ENCODE data around the gene RNF187.

Gene RNF187

DNA sequence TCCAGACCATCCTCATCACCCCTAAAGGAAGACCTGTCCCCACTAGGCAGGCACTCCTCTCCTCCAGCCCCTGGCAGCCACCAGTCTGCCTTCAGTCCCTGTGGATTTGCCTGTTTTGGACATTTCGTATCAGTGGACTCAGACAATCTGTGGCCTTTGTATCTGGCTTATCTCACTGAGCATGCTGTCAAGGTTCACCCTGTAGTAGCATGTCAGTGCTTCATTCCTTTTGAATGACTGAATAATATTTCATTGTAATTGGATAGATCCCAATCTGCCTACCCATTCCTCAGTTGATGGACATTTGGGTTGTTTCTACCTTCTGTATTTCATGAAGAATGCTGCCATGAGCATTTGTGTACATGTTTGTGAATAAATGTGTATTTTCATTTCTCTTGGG lies 32.9 kb upstream of the RNF187 start:
- TF ChIP-seq EZH2 (IDR thresholded peaks at IDR 0.05; ENCODE audit: borderline replicate concordance, low read depth, low read length, severe bottlenecking) (no peak), CTCF (IDR thresholded peaks at IDR 0.05; ENCODE audit: borderline replicate concordance, extremely low read depth, low read length, poor library complexity, severe bottlenecking) (no peak)
- Histone ChIP-seq H2AFZ (ENCODE audit: low read depth, low read length) (no peak overlapping the region), H3K36me3 (ENCODE audit: insufficient read depth, low read length) (no peaks in the 10 kb centered on the region), H3K9me3 (ENCODE audit: insufficient read depth, low read length, severe bottlenecking) (no peaks in the 10 kb centered on the region), H3K79me2 (ENCODE audit: insufficient read depth, low read length) (no peaks in the 10 kb centered on the region), H3K27ac (ENCODE audit: low read length) (no peak overlapping the region), H3K27me3 (ENCODE audit: insufficient read depth, low read length, poor library complexity) (no peaks in the 10 kb centered on the region), H3K4me2 (ENCODE audit: insufficient read depth, low read length) (no peak overlapping the region), H4K20me1 (ENCODE audit: insufficient read depth, low read length) (no peaks in the 10 kb centered on the region), H3K9ac (ENCODE audit: low read depth, low read length) (no peak overlapping the region), H3K4me3 (ENCODE audit: low read depth in 1 of 2, low read length in 2 of 2) (no peak overlapping the region), H3K4me1 (ENCODE audit: insufficient read depth, low read length) (no peaks in the 10 kb centered on the region)
- no peak for DNase-seq
- no peak for ATAC-seq (ENCODE audit: insufficient read depth, low read depth)

DNA sequence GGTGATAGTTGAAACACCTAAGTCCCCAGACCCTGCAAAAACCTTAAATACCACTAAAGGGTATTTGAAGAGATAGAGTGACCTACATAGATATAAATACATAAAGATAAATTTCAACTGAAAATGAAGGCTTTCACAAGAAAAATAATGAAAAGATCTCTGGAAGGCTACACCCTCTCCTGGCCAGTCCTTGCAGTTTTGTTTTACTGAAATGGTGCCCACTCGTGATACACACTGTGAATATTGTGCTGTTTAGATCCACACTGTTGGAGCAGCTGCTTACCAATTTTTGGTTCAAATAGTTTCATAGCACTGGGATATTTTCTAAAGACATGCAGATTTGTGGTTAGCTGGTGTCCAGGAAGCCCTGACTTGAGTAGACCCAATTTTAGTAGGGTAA lies 31.5 kb upstream of the RNF187 start:
- no peaks in the 10 kb centered on the region for H3K9me3 ChIP-seq (ENCODE audit: insufficient read depth, low read length, severe bottlenecking)
- H3K4me2 ChIP-seq (ENCODE audit: insufficient read depth, low read length): no peak overlapping the region
- H4K20me1 ChIP-seq (ENCODE audit: insufficient read depth, low read length): no peaks in the 10 kb centered on the region
- H3K27me3 ChIP-seq (ENCODE audit: insufficient read depth, low read length, poor library complexity): no peaks in the 10 kb centered on the region
- H3K27ac ChIP-seq (ENCODE audit: low read length): no peak overlapping the region
- H3K4me1 ChIP-seq (ENCODE audit: insufficient read depth, low read length): no peaks in the 10 kb centered on the region
- TF ChIP-seq CTCF (IDR thresholded peaks at IDR 0.05; ENCODE audit: borderline replicate concordance, extremely low read depth, low read length, poor library complexity, severe bottlenecking) (peak; percentile 5), EZH2 (IDR thresholded peaks at IDR 0.05; ENCODE audit: borderline replicate concordance, low read depth, low read length, severe bottlenecking) (no peak)
- no peaks in the 10 kb centered on the region for H3K79me2 ChIP-seq (ENCODE audit: insufficient read depth, low read length)
- ATAC-seq (ENCODE audit: insufficient read depth, low read depth) (no peak), DNase-seq (no peak)
- no peak overlapping the region for H2AFZ ChIP-seq (ENCODE audit: low read depth, low read length)
- no peak overlapping the region for H3K9ac ChIP-seq (ENCODE audit: low read depth, low read length)
- H3K36me3 ChIP-seq (ENCODE audit: insufficient read depth, low read length): no peaks in the 10 kb centered on the region
- H3K4me3 ChIP-seq (ENCODE audit: low read depth in 1 of 2, low read length in 2 of 2): no peak overlapping the region

DNA sequence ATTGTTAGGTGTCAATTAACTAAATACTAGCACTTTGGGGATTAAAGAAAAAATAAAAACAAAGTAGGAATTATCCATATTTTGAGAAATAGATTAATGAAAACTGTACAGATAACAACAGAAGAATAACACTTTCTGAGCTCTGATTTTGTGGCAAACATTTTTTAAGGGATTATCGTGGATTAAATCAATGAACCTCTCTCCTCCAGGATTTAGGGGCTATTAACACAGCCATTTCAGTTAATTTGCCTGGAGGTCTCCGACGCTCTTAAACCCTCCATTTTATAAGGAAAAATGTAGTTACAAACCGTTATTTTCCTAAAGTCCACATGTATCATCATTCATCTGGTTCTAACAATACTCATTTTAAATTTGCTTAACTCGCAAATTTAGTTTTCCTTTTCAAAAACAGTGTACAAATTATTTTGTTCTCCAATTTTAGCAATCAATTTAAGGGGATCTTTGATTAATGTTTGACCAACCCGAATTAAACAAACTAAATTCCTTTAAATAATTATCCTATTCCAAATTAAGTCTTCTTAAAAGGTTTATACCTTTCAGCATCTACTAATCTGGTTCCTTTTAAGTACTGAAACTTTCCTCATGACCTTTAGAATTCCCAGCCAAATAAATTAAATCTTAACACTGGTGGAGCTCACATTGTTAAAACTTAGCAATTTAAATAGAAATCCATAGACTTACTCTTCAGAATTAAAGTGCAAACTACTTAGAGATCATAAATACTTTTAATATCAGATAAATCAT lies 30.7 kb upstream of the RNF187 start:
- no peaks in the 10 kb centered on the region for H3K9me3 ChIP-seq (ENCODE audit: insufficient read depth, low read length, severe bottlenecking)
- H3K27me3 ChIP-seq (ENCODE audit: insufficient read depth, low read length, poor library complexity): peaks cover 1% of the 10 kb centered on the region
- no peaks in the 10 kb centered on the region for H3K4me1 ChIP-seq (ENCODE audit: insufficient read depth, low read length)
- no peak overlapping the region for H2AFZ ChIP-seq (ENCODE audit: low read depth, low read length)
- H3K27ac ChIP-seq (ENCODE audit: low read length): no peak overlapping the region
- H4K20me1 ChIP-seq (ENCODE audit: insufficient read depth, low read length): no peaks in the 10 kb centered on the region
- H3K4me3 ChIP-seq (ENCODE audit: low read depth in 1 of 2, low read length in 2 of 2): no peak overlapping the region
- no peak overlapping the region for H3K4me2 ChIP-seq (ENCODE audit: insufficient read depth, low read length)
- DNase-seq (no peak), ATAC-seq (ENCODE audit: insufficient read depth, low read depth) (no peak)
- no peaks in the 10 kb centered on the region for H3K79me2 ChIP-seq (ENCODE audit: insufficient read depth, low read length)
- no peaks in the 10 kb centered on the region for H3K36me3 ChIP-seq (ENCODE audit: insufficient read depth, low read length)
- no peak for TF ChIP-seq CTCF (IDR thresholded peaks at IDR 0.05; ENCODE audit: borderline replicate concordance, extremely low read depth, low read length, poor library complexity, severe bottlenecking)
- TF ChIP-seq EZH2 (IDR thresholded peaks at IDR 0.05; ENCODE audit: borderline replicate concordance, low read depth, low read length, severe bottlenecking): no peak
- no peak overlapping the region for H3K9ac ChIP-seq (ENCODE audit: low read depth, low read length)

Measured in DND-41 (cell line).